Suprapubic skin (tissue), 3 donors: ENCODE data around the gene HDAC2.

Experiments
- EP300 ChIP-seq: sonication (generic); formaldehyde crosslinking; IDR thresholded peaks from one replicate; pipeline ENCODE4 v1.6.1; 2017; ENCODE audit warnings: antibody characterized with exemption
- POLR2A ChIP-seq, 2 donors: fragments of 450-650 bp; IDR thresholded peaks; one replicate each; pipeline ENCODE4 v1.6.1; 2017; ENCODE audit warnings: antibody characterized with exemption in 2 of 2, mild to moderate bottlenecking in 2 of 2, moderate library complexity in 2 of 2
- TF ChIP-seq, protein P1 (sequence below), 2 donors: fragments of 200-600 bp in 1 of 2; fragments of 450-650 bp in 1 of 2; sonication (generic) in 1 of 2; IDR thresholded peaks; one replicate each; pipeline ENCODE4 v1.5.1; 2016 to 2019; ENCODE audit warnings: antibody characterized with exemption in 2 of 2, mild to moderate bottlenecking in 1 of 2, moderate library complexity in 1 of 2

DNA sequence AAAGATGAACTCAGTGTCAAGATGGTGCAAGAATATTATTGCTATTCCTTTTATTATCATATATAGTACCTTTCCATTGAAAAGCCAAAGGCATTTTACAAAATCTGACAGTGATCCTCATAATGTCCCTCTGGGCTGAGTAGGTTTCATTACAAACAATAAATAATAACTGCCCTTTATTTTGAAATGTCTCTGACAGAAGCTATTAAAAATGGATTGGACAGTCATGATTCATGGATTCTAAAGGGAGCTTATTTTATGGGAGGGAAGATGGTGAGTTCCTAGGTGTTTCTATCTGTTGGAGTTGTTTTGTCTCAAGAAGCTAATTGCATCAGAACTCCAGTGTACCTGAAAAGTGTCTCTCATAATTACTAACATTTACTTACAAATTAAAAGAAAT, 30.4 kb upstream of the HDAC2 start:
- TF ChIP-seq, protein P1, sequence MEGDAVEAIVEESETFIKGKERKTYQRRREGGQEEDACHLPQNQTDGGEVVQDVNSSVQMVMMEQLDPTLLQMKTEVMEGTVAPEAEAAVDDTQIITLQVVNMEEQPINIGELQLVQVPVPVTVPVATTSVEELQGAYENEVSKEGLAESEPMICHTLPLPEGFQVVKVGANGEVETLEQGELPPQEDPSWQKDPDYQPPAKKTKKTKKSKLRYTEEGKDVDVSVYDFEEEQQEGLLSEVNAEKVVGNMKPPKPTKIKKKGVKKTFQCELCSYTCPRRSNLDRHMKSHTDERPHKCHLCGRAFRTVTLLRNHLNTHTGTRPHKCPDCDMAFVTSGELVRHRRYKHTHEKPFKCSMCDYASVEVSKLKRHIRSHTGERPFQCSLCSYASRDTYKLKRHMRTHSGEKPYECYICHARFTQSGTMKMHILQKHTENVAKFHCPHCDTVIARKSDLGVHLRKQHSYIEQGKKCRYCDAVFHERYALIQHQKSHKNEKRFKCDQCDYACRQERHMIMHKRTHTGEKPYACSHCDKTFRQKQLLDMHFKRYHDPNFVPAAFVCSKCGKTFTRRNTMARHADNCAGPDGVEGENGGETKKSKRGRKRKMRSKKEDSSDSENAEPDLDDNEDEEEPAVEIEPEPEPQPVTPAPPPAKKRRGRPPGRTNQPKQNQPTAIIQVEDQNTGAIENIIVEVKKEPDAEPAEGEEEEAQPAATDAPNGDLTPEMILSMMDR (IDR thresholded peaks at IDR 0.05) = no peak
- TF ChIP-seq EP300 (no peak), POLR2A (IDR thresholded peaks at IDR 0.05) (no peak)
